Fibroblast of pulmonary artery (primary cell): ENCODE measurements around the gene C1orf116.

Experiments
- DNase-seq: peaks from one replicate; pipeline ENCODE4 v3.0.0-alpha.2; 2010; ENCODE audit warnings: low read depth
- H3K4me3 ChIP-seq: replicated peaks from 2 replicates; pipeline ENCODE4 v1.5.1; 2011; ENCODE audit warnings: low read depth, mild to moderate bottlenecking, control low read depth, low read length, moderate library complexity
- CTCF ChIP-seq: IDR thresholded peaks from 2 replicates; pipeline ENCODE4 v1.5.1; 2011; ENCODE audit warnings: mild to moderate bottlenecking, control low read depth, low read length, inconsistent platforms; ENCODE audit errors: missing control alignments

C1orf116 gene

GRCh38 chr1:207030522-207031009 is 2.0 kb downstream of the C1orf116 start:
- TF ChIP-seq CTCF: no peak
- DNase-seq: no peak
- H3K4me3 ChIP-seq: no peak overlapping the region

- no peak overlapping the region for H3K4me3 ChIP-seq
These were observed 2.6 kb downstream of the C1orf116 start for GRCh38 chr1:207029701-207030521.

GRCh38 chr1:207028884-207029650 is 3.5 kb downstream of the C1orf116 start:
- no peak for DNase-seq
- H3K4me3 ChIP-seq: no peak overlapping the region
- no peak for TF ChIP-seq CTCF

More at GRCh38 chr1:207029701-207030521, 2.6 kb downstream of the C1orf116 start:
- DNase-seq: no peak
- no peak for TF ChIP-seq CTCF

GRCh38 chr1:207027921-207028320 is 4.6 kb downstream of the C1orf116 start:
- H3K4me3 ChIP-seq: no peak overlapping the region
- no peak for TF ChIP-seq CTCF
- no peak for DNase-seq

GRCh38 chr1:207027206-207027777 is 5.3 kb downstream of the C1orf116 start:
- TF ChIP-seq CTCF: no peak
- no peak for DNase-seq

GRCh38 chr1:207026104-207026534 is 6.4 kb downstream of the C1orf116 start:
- H3K4me3 ChIP-seq: no peak overlapping the region
- no peak for TF ChIP-seq CTCF
- no peak for DNase-seq

More at GRCh38 chr1:207027206-207027777, 5.3 kb downstream of the C1orf116 start:
- no peak overlapping the region for H3K4me3 ChIP-seq
